Mucosa of stomach (tissue), 1 donor: ENCODE measurements around the gene LRP1-AS.

Experiments used
- H3K27me3 ChIP-seq: one replicate; pipeline ENCODE4 v1.7.0; 2013; ENCODE audit warnings: mild to moderate bottlenecking, low read length; ENCODE audit not compliant: control insufficient read depth, insufficient read depth
- H3K36me3 ChIP-seq: one replicate; pipeline ENCODE4 v1.7.0; 2013; ENCODE audit warnings: low read length; ENCODE audit not compliant: control insufficient read depth, insufficient read depth
- H3K4me1 ChIP-seq: one replicate; pipeline ENCODE4 v1.7.0; 2013; ENCODE audit warnings: mild to moderate bottlenecking, low read length; ENCODE audit not compliant: control insufficient read depth, insufficient read depth
- H3K4me3 ChIP-seq: one replicate; pipeline ENCODE4 v1.7.0; 2013; ENCODE audit warnings: low read length
- H3K9ac ChIP-seq: one replicate; pipeline ENCODE4 v1.7.0; 2013; ENCODE audit warnings: mild to moderate bottlenecking, low read length, moderate library complexity
- H3K9me3 ChIP-seq: one replicate; pipeline ENCODE4 v1.7.0; 2013; ENCODE audit warnings: mild to moderate bottlenecking, low read length, moderate library complexity; ENCODE audit not compliant: control insufficient read depth
- donor health status: Pancreatic carcinoma.

The LRP1-AS gene

GRCh38 chr12:57187222-57188089 lies 40.0 kb upstream of the LRP1-AS start:
- no peak overlapping the region for H3K4me3 ChIP-seq
- H3K4me1 ChIP-seq, result peaks cover 4% of the 10 kb centered on the region
- H3K9ac ChIP-seq, result no peak overlapping the region
- peaks cover 59% of the 10 kb centered on the region for H3K36me3 ChIP-seq
- H3K27me3 ChIP-seq, result no peaks in the 10 kb centered on the region
- H3K9me3 ChIP-seq, result no peaks in the 10 kb centered on the region

GRCh38 chr12:57185906-57186508 lies 38.6 kb upstream of the LRP1-AS start:
- Histone ChIP-seq H3K9ac (no peak overlapping the region), H3K27me3 (no peaks in the 10 kb centered on the region), H3K4me1 (peaks cover 4% of the 10 kb centered on the region), H3K9me3 (no peaks in the 10 kb centered on the region), H3K36me3 (peaks cover 48% of the 10 kb centered on the region), H3K4me3 (no peak overlapping the region)

GRCh38 chr12:57185403-57185802 lies 38.0 kb upstream of the LRP1-AS start:
- H3K9me3 ChIP-seq, result no peaks in the 10 kb centered on the region
- peaks cover 47% of the 10 kb centered on the region for H3K36me3 ChIP-seq
- peaks cover 4% of the 10 kb centered on the region for H3K4me1 ChIP-seq
- no peaks in the 10 kb centered on the region for H3K27me3 ChIP-seq
- H3K9ac ChIP-seq, result no peak overlapping the region
- H3K4me3 ChIP-seq, result no peak overlapping the region

GRCh38 chr12:57183939-57184725 lies 36.7 kb upstream of the LRP1-AS start:
- Histone ChIP-seq H3K9ac (no peak overlapping the region), H3K36me3 (peaks cover 41% of the 10 kb centered on the region), H3K27me3 (no peaks in the 10 kb centered on the region), H3K4me1 (peaks cover 4% of the 10 kb centered on the region), H3K4me3 (no peak overlapping the region), H3K9me3 (no peaks in the 10 kb centered on the region)

GRCh38 chr12:57182918-57183575 lies 35.6 kb upstream of the LRP1-AS start:
- no peaks in the 10 kb centered on the region for H3K27me3 ChIP-seq
- H3K4me1 ChIP-seq, result peaks cover 4% of the 10 kb centered on the region
- no peaks in the 10 kb centered on the region for H3K9me3 ChIP-seq
- H3K9ac ChIP-seq, result no peak overlapping the region
- H3K4me3 ChIP-seq, result no peak overlapping the region
- H3K36me3 ChIP-seq, result peaks cover 38% of the 10 kb centered on the region

GRCh38 chr12:57181561-57182155 lies 34.2 kb upstream of the LRP1-AS start:
- Histone ChIP-seq H3K9me3 (no peaks in the 10 kb centered on the region), H3K36me3 (peaks cover 38% of the 10 kb centered on the region), H3K4me1 (peaks cover 11% of the 10 kb centered on the region), H3K4me3 (no peak overlapping the region), H3K27me3 (no peaks in the 10 kb centered on the region), H3K9ac (no peak overlapping the region)

- no peaks in the 10 kb centered on the region for H3K9me3 ChIP-seq
- H3K4me3 ChIP-seq, result no peak overlapping the region
- H3K4me1 ChIP-seq, result peaks cover 14% of the 10 kb centered on the region
- H3K36me3 ChIP-seq, result peaks cover 40% of the 10 kb centered on the region
- H3K27me3 ChIP-seq, result no peaks in the 10 kb centered on the region
- no peak overlapping the region for H3K9ac ChIP-seq
These were observed 33.7 kb upstream of the LRP1-AS start for GRCh38 chr12:57181072-57181471.

- H3K4me3 ChIP-seq, result no peak overlapping the region
- H3K36me3 ChIP-seq, result peaks cover 37% of the 10 kb centered on the region
- no peak overlapping the region for H3K9ac ChIP-seq
- peaks cover 20% of the 10 kb centered on the region for H3K4me1 ChIP-seq
- H3K9me3 ChIP-seq, result no peaks in the 10 kb centered on the region
- no peaks in the 10 kb centered on the region for H3K27me3 ChIP-seq
These were observed 33.0 kb upstream of the LRP1-AS start for GRCh38 chr12:57180321-57180989.

GRCh38 chr12:57179331-57180086 lies 32.1 kb upstream of the LRP1-AS start:
- H3K9me3 ChIP-seq, result no peaks in the 10 kb centered on the region
- no peak overlapping the region for H3K9ac ChIP-seq
- peaks cover 34% of the 10 kb centered on the region for H3K36me3 ChIP-seq
- H3K4me1 ChIP-seq, result peaks cover 29% of the 10 kb centered on the region
- no peak overlapping the region for H3K4me3 ChIP-seq
- no peaks in the 10 kb centered on the region for H3K27me3 ChIP-seq

GRCh38 chr12:57178213-57178612 lies 30.8 kb upstream of the LRP1-AS start:
- H3K36me3 ChIP-seq, result peaks cover 34% of the 10 kb centered on the region

More at GRCh38 chr12:57178213-57178612, 30.8 kb upstream of the LRP1-AS start:
- no peak overlapping the region for H3K9ac ChIP-seq
- H3K4me1 ChIP-seq, result peaks cover 31% of the 10 kb centered on the region
- H3K9me3 ChIP-seq, result no peaks in the 10 kb centered on the region
- H3K27me3 ChIP-seq, result no peaks in the 10 kb centered on the region
- no peak overlapping the region for H3K4me3 ChIP-seq
